Measurements from ENCODE around the gene HOXB4. TPM values are rescaled to one million over a fixed set of nuclear protein-coding genes. Genes with fewer than 3 reads are reported as not detected.

Gene HOXB4
- total and polyA plus RNA-seq, 4 donors = 1.4 to 6.7 (median 2.6) TPM

DNA sequence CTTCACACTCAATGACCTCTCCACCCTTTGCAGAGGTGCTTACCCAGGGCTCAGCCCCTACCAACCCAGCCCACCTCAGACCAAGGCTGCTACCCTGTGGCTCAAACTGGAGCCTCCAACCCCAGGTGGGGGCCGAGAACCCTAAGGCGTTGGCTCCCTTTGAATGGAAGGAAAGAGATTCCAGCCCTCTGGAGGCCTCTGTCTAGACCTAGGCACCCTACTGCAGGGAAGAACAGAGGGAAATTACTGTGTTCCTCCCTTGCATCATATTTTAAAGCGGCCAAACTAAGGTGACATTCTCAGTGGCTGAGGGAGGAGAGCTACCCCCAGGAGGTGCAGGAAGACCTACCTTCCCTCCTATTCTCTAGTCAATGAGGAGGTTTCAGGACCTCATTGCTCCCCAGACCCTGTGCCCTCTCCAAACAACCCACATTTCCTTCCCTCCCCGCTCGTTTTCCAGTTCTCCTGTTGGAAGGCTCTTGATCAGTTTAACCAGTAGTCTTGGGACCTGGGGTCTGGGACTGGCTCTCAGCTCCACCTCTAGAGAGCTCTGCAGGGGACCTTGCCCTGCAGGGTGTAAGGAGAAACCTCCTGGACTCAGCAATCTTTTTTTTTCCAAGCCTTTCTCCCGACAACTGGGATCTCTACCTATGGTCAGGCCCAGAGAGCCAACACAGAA is 42.5 kb upstream of the HOXB4 start:
- H3K4me1 ChIP-seq (ENCODE audit: control insufficient read depth in 5 of 5, insufficient read depth in 5 of 5, low read length in 5 of 5) = peaks cover 0 to 22% (median 8%) of the 10 kb centered on the region in 5 donors
- ATAC-seq (ENCODE audit: insufficient read depth, low FRiP score) (no peak), DNase-seq (no peak)
- no peak overlapping the region for H3K4me3 ChIP-seq
- H3K9me3 ChIP-seq (ENCODE audit: control insufficient read depth in 4 of 4, insufficient read depth in 3 of 4, low read length in 3 of 4) = peaks cover 0 to 8% (median 0%) of the 10 kb centered on the region in 4 donors
- no peaks in the 10 kb centered on the region for H3K36me3 ChIP-seq (ENCODE audit: control insufficient read depth in 4 of 4, insufficient read depth in 4 of 4, low read length in 4 of 4)
- H3K27me3 ChIP-seq (ENCODE audit: control insufficient read depth in 3 of 3, insufficient read depth in 3 of 3, low read length in 2 of 3) = peaks cover 15 to 94% (median 86%) of the 10 kb centered on the region in 3 donors
- H3K9ac ChIP-seq (ENCODE audit: insufficient read depth in 1 of 2, low read length in 2 of 2) = no peak overlapping the region
- TF ChIP-seq, protein P1, sequence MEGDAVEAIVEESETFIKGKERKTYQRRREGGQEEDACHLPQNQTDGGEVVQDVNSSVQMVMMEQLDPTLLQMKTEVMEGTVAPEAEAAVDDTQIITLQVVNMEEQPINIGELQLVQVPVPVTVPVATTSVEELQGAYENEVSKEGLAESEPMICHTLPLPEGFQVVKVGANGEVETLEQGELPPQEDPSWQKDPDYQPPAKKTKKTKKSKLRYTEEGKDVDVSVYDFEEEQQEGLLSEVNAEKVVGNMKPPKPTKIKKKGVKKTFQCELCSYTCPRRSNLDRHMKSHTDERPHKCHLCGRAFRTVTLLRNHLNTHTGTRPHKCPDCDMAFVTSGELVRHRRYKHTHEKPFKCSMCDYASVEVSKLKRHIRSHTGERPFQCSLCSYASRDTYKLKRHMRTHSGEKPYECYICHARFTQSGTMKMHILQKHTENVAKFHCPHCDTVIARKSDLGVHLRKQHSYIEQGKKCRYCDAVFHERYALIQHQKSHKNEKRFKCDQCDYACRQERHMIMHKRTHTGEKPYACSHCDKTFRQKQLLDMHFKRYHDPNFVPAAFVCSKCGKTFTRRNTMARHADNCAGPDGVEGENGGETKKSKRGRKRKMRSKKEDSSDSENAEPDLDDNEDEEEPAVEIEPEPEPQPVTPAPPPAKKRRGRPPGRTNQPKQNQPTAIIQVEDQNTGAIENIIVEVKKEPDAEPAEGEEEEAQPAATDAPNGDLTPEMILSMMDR (IDR thresholded peaks at IDR 0.05; ENCODE audit: control extremely low read depth, extremely low read depth) = no peak
- H3K27ac ChIP-seq (ENCODE audit: low read depth in 1 of 2, low read length in 1 of 2) = no peak overlapping the region
- WGBS, 2 donors = 47 to 69% methylated on average over 6 of the region's 6 CpGs

DNA sequence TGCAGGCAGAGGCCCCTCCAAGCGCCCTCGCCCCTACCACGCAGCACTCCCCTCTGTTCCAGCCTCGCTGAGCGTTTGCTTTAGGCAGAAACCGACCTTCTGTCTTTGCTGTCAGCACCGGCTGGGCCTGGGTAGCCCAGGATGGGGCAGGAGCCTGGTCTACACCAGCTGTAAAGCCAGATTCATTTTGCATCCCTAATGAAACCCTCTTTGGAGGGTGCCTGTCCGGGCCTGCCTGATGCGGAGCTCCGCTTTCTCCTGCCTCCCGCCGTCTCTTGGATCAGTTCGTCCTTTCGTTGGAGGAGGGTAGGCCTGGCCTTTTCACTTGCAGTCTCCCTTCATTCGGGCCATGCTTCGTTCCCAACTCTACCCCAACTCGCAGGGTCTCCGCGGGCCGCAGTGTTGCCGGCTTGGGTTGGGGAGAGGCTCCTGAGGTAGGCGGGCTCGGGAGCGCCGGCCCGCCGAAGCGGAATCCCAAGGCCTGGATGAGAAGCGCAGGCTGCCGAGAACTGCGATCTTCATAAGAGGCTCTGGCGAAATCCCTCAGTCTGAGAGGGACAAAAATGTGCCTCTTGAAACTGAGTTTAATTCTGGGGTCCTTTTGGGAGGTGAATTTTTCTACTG is 41.8 kb upstream of the HOXB4 start:
- ATAC-seq (ENCODE audit: insufficient read depth, low FRiP score) (no peak), DNase-seq (no peak)
- Histone ChIP-seq H3K27ac (ENCODE audit: low read depth in 1 of 2, low read length in 1 of 2) (no peak overlapping the region), H3K4me1 (ENCODE audit: control insufficient read depth in 5 of 5, insufficient read depth in 5 of 5, low read length in 5 of 5) (peaks cover 0 to 18% (median 1%) of the 10 kb centered on the region in 5 donors), H3K36me3 (ENCODE audit: control insufficient read depth in 4 of 4, insufficient read depth in 4 of 4, low read length in 4 of 4) (no peaks in the 10 kb centered on the region), H3K4me3 (no peak overlapping the region), H3K9ac (ENCODE audit: insufficient read depth in 1 of 2, low read length in 2 of 2) (no peak overlapping the region), H3K9me3 (ENCODE audit: control insufficient read depth in 4 of 4, insufficient read depth in 3 of 4, low read length in 3 of 4) (peaks cover 0 to 8% (median 0%) of the 10 kb centered on the region in 4 donors), H3K27me3 (ENCODE audit: control insufficient read depth in 3 of 3, insufficient read depth in 3 of 3, low read length in 2 of 3) (peaks cover 15 to 98% (median 92%) of the 10 kb centered on the region in 3 donors)
- TF ChIP-seq, protein P1 (IDR thresholded peaks at IDR 0.05; ENCODE audit: control extremely low read depth, extremely low read depth) = no peak
- 50 to 69% methylated on average over 32 of the region's 32 CpGs for WGBS, 2 donors

DNA sequence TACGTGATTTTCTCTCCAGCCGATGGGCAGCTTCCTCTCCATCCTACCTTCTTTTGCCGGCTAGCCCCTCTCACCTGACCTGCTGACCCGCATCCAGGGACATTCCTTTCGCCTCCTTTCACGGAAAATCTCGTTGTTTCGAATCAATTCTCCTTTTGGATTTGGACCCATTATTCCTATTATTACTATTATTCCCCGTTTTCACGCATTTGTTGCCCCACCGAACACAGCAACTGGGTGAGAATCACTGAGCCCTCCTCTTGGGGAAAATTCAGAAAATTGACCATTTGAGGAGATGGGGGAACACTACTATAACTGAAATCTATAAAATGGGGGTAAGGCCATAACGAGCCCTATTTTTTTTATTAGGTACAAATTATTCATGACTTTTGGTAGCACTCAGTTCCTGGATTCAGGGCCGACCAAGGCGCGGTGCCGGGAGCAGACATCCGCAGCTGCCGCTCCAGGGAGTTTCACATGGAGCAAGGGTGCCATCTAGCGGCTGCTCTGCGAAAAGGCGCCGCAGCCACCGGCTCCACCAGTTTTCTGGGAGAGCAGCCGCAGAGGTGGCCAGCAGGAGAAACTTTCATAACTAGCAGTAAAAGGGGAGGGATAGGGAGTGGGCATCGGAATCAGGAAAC is 40.2 kb upstream of the HOXB4 start:
- ATAC-seq (ENCODE audit: insufficient read depth, low FRiP score) (peak; percentile 88), DNase-seq (peak; percentile 94 to 95 (median 94))
- H3K36me3 ChIP-seq (ENCODE audit: control insufficient read depth in 4 of 4, insufficient read depth in 4 of 4, low read length in 4 of 4) = no peaks in the 10 kb centered on the region
- H3K9me3 ChIP-seq (ENCODE audit: control insufficient read depth in 4 of 4, insufficient read depth in 3 of 4, low read length in 3 of 4) = peaks cover 0 to 5% (median 0%) of the 10 kb centered on the region in 4 donors
- TF ChIP-seq, protein P1 (IDR thresholded peaks at IDR 0.05; ENCODE audit: control extremely low read depth, extremely low read depth) = peak; percentile 99
- H3K9ac ChIP-seq (ENCODE audit: insufficient read depth in 1 of 2, low read length in 2 of 2) = no peak overlapping the region
- WGBS, 2 donors = 3 to 4% methylated on average over 25 of the region's 25 CpGs
- no peak overlapping the region for H3K27ac ChIP-seq (ENCODE audit: low read depth in 1 of 2, low read length in 1 of 2)
- H3K4me3 ChIP-seq = no peak overlapping the region
- peaks cover 0 to 17% (median 4%) of the 10 kb centered on the region in 5 donors for H3K4me1 ChIP-seq (ENCODE audit: control insufficient read depth in 5 of 5, insufficient read depth in 5 of 5, low read length in 5 of 5)
- H3K27me3 ChIP-seq (ENCODE audit: control insufficient read depth in 3 of 3, insufficient read depth in 3 of 3, low read length in 2 of 3) = peaks cover 18 to 95% (median 91%) of the 10 kb centered on the region in 3 donors
